ENCODE measurements around the gene STEAP1B. TPM values are rescaled to one million over a fixed set of nuclear protein-coding genes. Genes with fewer than 3 reads are reported as not detected.

The STEAP1B gene
- total and polyA plus RNA-seq, 2 donors (not counting 3 experiments of a cell fraction or from before 2014, with no cell fraction given), result 32.2 to 46.1 TPM

- TF ChIP-seq MYC (IDR thresholded peaks at IDR 0.05; ENCODE audit: low read depth, low read length) (no peak), JUN (IDR thresholded peaks at IDR 0.05; ENCODE audit: borderline replicate concordance, insufficient read depth, insufficient read length, low read depth) (no peak), GATA2 (IDR thresholded peaks at IDR 0.05; ENCODE audit: insufficient read depth, insufficient read length, low read depth, low read length) (no peak), POLR2AphosphoS5 (IDR thresholded peaks at IDR 0.05; ENCODE audit: insufficient read depth, low read depth, low read length) (no peak), POLR2A (IDR thresholded peaks at IDR 0.05; ENCODE audit: low read depth, low read length) (no peak), EZH2 (IDR thresholded peaks at IDR 0.05; ENCODE audit: borderline replicate concordance, low read depth, low read length, severe bottlenecking) (no peak), MAX (IDR thresholded peaks at IDR 0.05; ENCODE audit: insufficient read depth, insufficient read length) (no peak), FOS (IDR thresholded peaks at IDR 0.05; ENCODE audit: borderline replicate concordance, insufficient read depth, low read length) (no peak), CTCF (IDR thresholded peaks at IDR 0.05; ENCODE audit: extremely low read depth in 1 of 2, insufficient read depth in 1 of 2, low read depth in 1 of 2, low read length in 2 of 2) (no peak)
- Histone ChIP-seq H2AFZ (ENCODE audit: low read depth, low read length) (no peak overlapping the region), H3K9me1 (replicated peaks; ENCODE audit: control insufficient read depth, extremely low read depth, insufficient read depth, low read length) (no peaks in the 10 kb centered on the region), H3K27ac (ENCODE audit: insufficient read depth, low read depth, low read length) (no peak overlapping the region), H3K4me3 (replicated peaks in 1 of 3; ENCODE audit: insufficient read depth in 1 of 3, low read depth in 1 of 3, low read length in 3 of 3) (no peak overlapping the region), H3K4me1 (ENCODE audit: control insufficient read depth, extremely low read depth, insufficient read depth, low read length) (no peaks in the 10 kb centered on the region), H3K9ac (replicated peaks; ENCODE audit: extremely low read depth, insufficient read depth, low read length) (no peak overlapping the region), H3K4me2 (ENCODE audit: insufficient read depth, low read length) (no peak overlapping the region), H4K20me1 (replicated peaks; ENCODE audit: control insufficient read depth, extremely low read depth, insufficient read depth, low read length) (no peaks in the 10 kb centered on the region), H3K36me3 (ENCODE audit: control insufficient read depth in 2 of 2, extremely low read depth in 1 of 2, insufficient read depth in 2 of 2, low read length in 2 of 2) (no peaks in the 10 kb centered on the region), H3K27me3 (ENCODE audit: control insufficient read depth in 2 of 2, insufficient read depth in 2 of 2, low read length in 2 of 2) (no peaks in the 10 kb centered on the region), H3K9me3 (replicated peaks; ENCODE audit: control insufficient read depth, insufficient read depth, low read length) (no peaks in the 10 kb centered on the region), H3K79me2 (ENCODE audit: control insufficient read depth, insufficient read depth, low read length) (peaks cover 5% of the 10 kb centered on the region)
- no peak for FAIRE-seq
- intact Hi-C loops (cut with micrococcal nuclease), result no loop called here
- dilution Hi-C loops (cut with MboI; ENCODE audit: extremely low pct_ligation_motif_present, low sequenced_read_pairs), result loop anchor here (25.0 kb wide), 1 partner anchor 348 kb away; no protein-coding TSS in a partner anchor
- ChIA-PET CTCF (interaction anchor here (0.9 to 2.4 kb wide), 6 partner anchors 8 to 377 kb away, joined by 3 to 10 read pairs (median 4); no protein-coding TSS in a partner anchor), POLR2A (no interaction called here)
- DNase-seq (ENCODE audit: low read depth, low spot score), result no peak
- BruUV-seq (replicated peaks), result no TSS peak
Observed at GRCh38 chr7:22460363-22460988, 39.5 kb downstream of the STEAP1B start.
